ENCODE results near the gene ARHGEF6. TPM values are rescaled to one million over a fixed set of nuclear protein-coding genes. Genes with fewer than 3 reads are reported as not detected.

ARHGEF6 gene
- polyA plus RNA-seq, 1 donor from 2014 or later, result 1.8 TPM

GRCh38 chrX:136658151-136658550 is 122.6 kb downstream of the ARHGEF6 start:
- Histone ChIP-seq H3K79me2 (replicated peaks; ENCODE audit: insufficient read depth, low read length) (no peaks in the 10 kb centered on the region), H3K9ac (ENCODE audit: low read length) (no peak overlapping the region), H3K4me3 (ENCODE audit: low read length) (no peak overlapping the region), H2AFZ (ENCODE audit: low read depth, low read length) (no peak overlapping the region), H4K20me1 (ENCODE audit: insufficient read depth) (no peaks in the 10 kb centered on the region), H3K27ac (ENCODE audit: low read length) (no peak overlapping the region), H3K36me3 (ENCODE audit: insufficient read depth, low read length) (no peaks in the 10 kb centered on the region), H3F3A (ENCODE audit: insufficient read depth, low read length, poor library complexity, severe bottlenecking) (no peaks in the 10 kb centered on the region), H3K9me3 (ENCODE audit: low read length) (no peaks in the 10 kb centered on the region), H3K4me2 (ENCODE audit: low read length) (no peak overlapping the region), H3K27me3 (ENCODE audit: insufficient read depth, low read depth, low read length) (no peaks in the 10 kb centered on the region), H3K9me2 (ENCODE audit: insufficient read depth, low read length) (no peaks in the 10 kb centered on the region)
- TF ChIP-seq REST (IDR thresholded peaks at IDR 0.05; ENCODE audit: borderline replicate concordance) (no peak), POLR2AphosphoS5 (IDR thresholded peaks at IDR 0.05) (no peak), MXI1 (conservative IDR thresholded peaks at IDR 0.05; ENCODE audit: poor library complexity, severe bottlenecking) (no peak)

- no peaks in the 10 kb centered on the region for H3K9me2 ChIP-seq (ENCODE audit: insufficient read depth, low read length)
- no peak overlapping the region for H3K4me2 ChIP-seq (ENCODE audit: low read length)
- H3K36me3 ChIP-seq (ENCODE audit: insufficient read depth, low read length), result no peaks in the 10 kb centered on the region
- H3F3A ChIP-seq (ENCODE audit: insufficient read depth, low read length, poor library complexity, severe bottlenecking), result no peaks in the 10 kb centered on the region
- no peak for TF ChIP-seq REST (IDR thresholded peaks at IDR 0.05; ENCODE audit: borderline replicate concordance)
- no peak for TF ChIP-seq POLR2AphosphoS5 (IDR thresholded peaks at IDR 0.05)
- TF ChIP-seq TAF1 (IDR thresholded peaks at IDR 0.05; ENCODE audit: low read depth), result no peak
- no peak for TF ChIP-seq MXI1 (conservative IDR thresholded peaks at IDR 0.05; ENCODE audit: poor library complexity, severe bottlenecking)
- TF ChIP-seq SMC3 (conservative IDR thresholded peaks at IDR 0.05; ENCODE audit: poor library complexity), result no peak
- no peak for TF ChIP-seq CTCF (IDR thresholded peaks at IDR 0.05; ENCODE audit: poor library complexity, severe bottlenecking)
- no peak for TF ChIP-seq EP300 (conservative IDR thresholded peaks at IDR 0.05; ENCODE audit: poor library complexity, severe bottlenecking)
- TF ChIP-seq EZH2 (IDR thresholded peaks at IDR 0.05; ENCODE audit: borderline replicate concordance, insufficient read depth, low read length, poor library complexity, severe bottlenecking), result no peak
- TF ChIP-seq RAD21 (conservative IDR thresholded peaks at IDR 0.05), result no peak
- H3K27me3 ChIP-seq (ENCODE audit: insufficient read depth, low read depth, low read length), result no peaks in the 10 kb centered on the region
- no peaks in the 10 kb centered on the region for H4K20me1 ChIP-seq (ENCODE audit: insufficient read depth)
- H2AFZ ChIP-seq (ENCODE audit: low read depth, low read length), result no peak overlapping the region
- H3K27ac ChIP-seq (ENCODE audit: low read length), result no peak overlapping the region
- no peak overlapping the region for H3K9ac ChIP-seq (ENCODE audit: low read length)
- no peaks in the 10 kb centered on the region for H3K9me3 ChIP-seq (ENCODE audit: low read length)
- no peak overlapping the region for H3K4me3 ChIP-seq (ENCODE audit: low read length)
- H3K79me2 ChIP-seq (replicated peaks; ENCODE audit: insufficient read depth, low read length), result no peaks in the 10 kb centered on the region
These were observed 124.3 kb downstream of the ARHGEF6 start for GRCh38 chrX:136656361-136656964.
